ENCODE results near the gene SIAH1.
"Not testable (repeated sequence)": the region's sequence is repeated elsewhere in the genome, so short reads cannot be mapped to it uniquely, and the experiment has no call there.

SIAH1 gene

DNA sequence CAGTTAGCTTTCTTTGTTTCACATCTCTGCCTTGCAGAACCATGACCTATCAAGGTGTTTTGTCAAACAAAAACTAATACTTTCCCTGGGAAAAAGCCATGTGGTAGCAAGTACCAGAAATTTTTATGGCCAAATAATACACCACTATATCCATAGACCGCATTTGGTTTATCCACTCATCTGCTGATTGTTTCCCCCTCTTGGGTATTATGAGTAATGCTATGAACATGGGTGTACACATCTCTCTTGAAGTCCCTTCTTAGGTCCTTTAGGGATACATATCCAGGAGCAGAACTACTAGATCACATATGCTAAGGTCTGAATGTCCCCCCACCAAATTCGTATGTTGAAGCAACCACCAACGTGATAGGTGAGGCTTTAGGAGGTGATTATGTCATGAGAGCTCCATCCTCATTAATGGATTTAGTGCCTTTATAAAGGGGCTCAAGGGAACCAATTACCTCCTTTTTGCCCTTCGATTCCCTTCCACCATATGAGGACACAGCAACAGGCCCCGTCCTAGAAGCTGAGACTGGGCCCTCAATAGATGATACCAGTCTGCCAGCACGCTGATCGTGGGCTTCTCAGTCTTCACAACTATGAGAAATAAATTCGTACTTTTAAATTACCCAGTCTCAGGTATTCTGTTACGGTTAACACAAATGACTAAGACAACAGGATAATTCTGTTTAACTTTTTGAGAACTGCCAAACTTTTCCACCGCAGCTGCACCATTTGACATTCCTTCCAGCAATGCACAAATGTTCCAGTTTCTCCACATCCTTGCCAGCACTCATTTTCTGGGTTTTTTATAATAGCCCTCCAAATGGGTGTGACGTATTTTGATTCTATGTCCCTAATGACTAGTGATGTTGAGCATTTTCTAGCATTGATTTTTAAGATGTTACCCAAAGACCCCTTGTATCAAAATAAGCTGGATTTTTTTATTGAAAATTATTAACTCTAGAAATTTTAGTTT is 30.0 kb downstream of the SIAH1 start:
- ChIA-PET CTCF (interaction anchor here (1.0 to 7.0 kb wide), 19 partner anchors 10 to 275 kb away, joined by 3 to 95 read pairs (median 4); partner anchors contain the start of gene SIAH1), POLR2A (interaction anchor here (1.1 kb wide), 1 partner anchor 11 kb away, joined by 7 read pairs; no protein-coding TSS in a partner anchor)
- no peak for TF ChIP-seq CTCF (IDR thresholded peaks at IDR 0.05; ENCODE audit: control extremely low read depth, extremely low read depth, low read depth, missing control alignments)
- no peak for DNase-seq (ENCODE audit: extremely low spot score)

DNA sequence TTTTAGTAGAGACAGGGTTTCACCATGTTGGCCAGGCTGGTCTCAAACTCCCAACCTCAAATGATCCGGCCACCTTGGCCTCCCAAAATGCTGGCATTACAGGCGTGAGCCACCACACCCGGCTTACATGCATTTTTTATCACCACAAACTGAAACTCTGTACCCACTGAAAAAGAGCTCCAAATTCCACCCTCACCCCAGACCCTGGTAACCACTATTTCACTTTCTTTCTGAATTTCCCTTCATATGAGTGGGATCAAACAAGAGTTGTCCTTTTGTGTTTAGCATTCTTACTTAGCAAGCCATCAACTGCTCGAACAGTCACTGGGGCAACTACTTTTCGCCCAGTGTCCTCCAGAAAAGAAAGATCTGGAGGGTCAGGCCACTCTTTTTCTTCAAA is 30.8 kb downstream of the SIAH1 start:
- POLR2A ChIA-PET; DNase-seq (ENCODE audit: extremely low spot score): not testable (repeated sequence)
- CTCF ChIA-PET = interaction anchor here (0.6 to 7.0 kb wide), 23 partner anchors 8 to 275 kb away, joined by 3 to 95 read pairs (median 4); partner anchors contain the start of genes N4BP1 and SIAH1

GRCh38 chr16:48353565-48354163 is 31.5 kb downstream of the SIAH1 start:
- peak; percentile 68 for TF ChIP-seq CTCF (IDR thresholded peaks at IDR 0.05; ENCODE audit: control extremely low read depth, extremely low read depth, low read depth, missing control alignments)
- ChIA-PET POLR2A (interaction anchor here (0.6 kb wide), 2 partner anchors 32 to 264 kb away, joined by 8 to 10 read pairs; partner anchors contain the start of gene SIAH1), CTCF (interaction anchor here (0.6 to 7.0 kb wide), 22 partner anchors 8 to 276 kb away, joined by 3 to 95 read pairs (median 4); partner anchors contain the start of genes N4BP1 and SIAH1)
- DNase-seq (ENCODE audit: extremely low spot score) = peak; percentile 78

GRCh38 chr16:48352648-48353390 is 32.4 kb downstream of the SIAH1 start:
- TF ChIP-seq CTCF (IDR thresholded peaks at IDR 0.05; ENCODE audit: control extremely low read depth, extremely low read depth, low read depth, missing control alignments) = no peak
- DNase-seq (ENCODE audit: extremely low spot score) = no peak
- POLR2A ChIA-PET = no interaction called here
- CTCF ChIA-PET = interaction anchor here (0.7 to 7.0 kb wide), 14 partner anchors 12 to 277 kb away, joined by 3 to 95 read pairs (median 4); no protein-coding TSS in a partner anchor

DNA sequence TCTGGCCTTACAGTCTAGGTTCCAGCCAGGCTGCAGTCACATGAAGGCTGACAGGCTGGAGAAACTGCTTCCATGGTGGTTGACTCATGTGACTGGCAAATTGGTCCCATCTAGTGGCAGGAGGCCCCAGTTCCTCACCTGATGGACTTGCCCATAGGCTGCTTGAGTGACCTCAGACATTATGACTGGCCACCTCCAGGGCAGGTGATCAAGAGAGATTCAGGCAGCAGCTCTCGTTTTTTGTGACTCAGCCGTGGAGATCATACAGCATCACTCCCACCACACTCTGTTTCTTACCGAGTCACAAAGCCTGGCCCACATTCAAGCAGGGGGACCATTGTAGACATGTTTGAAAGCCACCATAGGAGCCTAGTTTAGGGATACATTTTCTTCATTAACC is 34.5 kb downstream of the SIAH1 start:
- no peak for DNase-seq (ENCODE audit: extremely low spot score)
- POLR2A ChIA-PET = no interaction called here
- no peak for TF ChIP-seq CTCF (IDR thresholded peaks at IDR 0.05; ENCODE audit: control extremely low read depth, extremely low read depth, low read depth, missing control alignments)
- CTCF ChIA-PET = interaction anchor here (0.7 to 2.5 kb wide), 9 partner anchors 8 to 280 kb away, joined by 3 to 18 read pairs (median 4); no protein-coding TSS in a partner anchor

DNA sequence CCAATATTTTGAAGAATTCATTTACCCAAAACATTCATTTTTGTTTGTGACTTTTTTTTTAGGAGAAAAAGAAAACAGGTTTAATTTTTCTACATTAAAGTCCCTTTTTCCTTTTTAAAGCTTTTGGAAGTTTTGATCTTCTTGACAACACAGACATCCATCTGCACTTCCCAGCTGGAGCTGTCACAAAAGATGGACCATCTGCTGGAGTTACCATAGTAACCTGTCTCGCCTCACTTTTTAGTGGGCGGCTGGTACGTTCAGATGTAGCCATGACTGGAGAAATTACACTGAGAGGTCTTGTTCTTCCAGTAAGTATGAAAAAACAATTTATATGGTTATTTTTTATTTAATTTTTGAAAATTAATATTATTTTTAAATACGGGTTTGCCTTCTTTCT is 37.2 kb downstream of the SIAH1 start:
- TF ChIP-seq CTCF (IDR thresholded peaks at IDR 0.05; ENCODE audit: control extremely low read depth, extremely low read depth, low read depth, missing control alignments) = no peak
- no peak for DNase-seq (ENCODE audit: extremely low spot score)
- CTCF ChIA-PET = interaction anchor here (1.5 to 2.7 kb wide), 3 partner anchors 8 to 275 kb away, joined by 4 to 18 read pairs (median 6); no protein-coding TSS in a partner anchor
- POLR2A ChIA-PET = no interaction called here

Data from GM10248 (cell line).